Psoas muscle (tissue), 8 donors: ENCODE results near the gene CAMK1D. TPM values are rescaled to one million over a fixed set of nuclear protein-coding genes. Genes with fewer than 3 reads are reported as not detected.

ENCODE experiments used
- ATAC-seq, 4 donors: fragments of 200-7000 bp; cut with Tn5 transposase; one replicate each; pipeline ENCODE4 v1.9.1; 2020; ENCODE audit warnings: moderate library complexity in 3 of 4, mild to moderate bottlenecking in 2 of 4
- DNase-seq, 2 donors: peaks; one replicate each; pipeline ENCODE4 v3.0.0-alpha.2; 2020
- H3K27ac ChIP-seq: fragments of 200-600 bp; one replicate; pipeline ENCODE4 v1.8.0; 2022
- H3K27me3 ChIP-seq, 3 donors: fragments of 200-600 bp in 1 of 3; one replicate each; pipeline versions ENCODE4 v1.6.1 to v1.8.0; 2013 to 2022; ENCODE audit warnings: low read length in 2 of 3, mild to moderate bottlenecking in 2 of 3, moderate library complexity in 1 of 3; ENCODE audit not compliant: insufficient read depth in 3 of 3
- H3K36me3 ChIP-seq, 2 donors: fragments of 200-600 bp in 1 of 2; one replicate each; pipeline versions ENCODE4 v1.6.1 to v1.8.0; 2013 to 2022; ENCODE audit warnings: low read depth in 1 of 2, mild to moderate bottlenecking in 1 of 2, moderate library complexity in 1 of 2; ENCODE audit not compliant: insufficient read depth in 1 of 2
- H3K4me1 ChIP-seq: fragments of 200-600 bp; one replicate; pipeline ENCODE4 v1.8.0; 2022
- H3K4me3 ChIP-seq: fragments of 200-600 bp; one replicate; pipeline ENCODE4 v1.8.0; 2022; ENCODE audit warnings: mild to moderate bottlenecking
- H3K9me3 ChIP-seq: fragments of 200-600 bp; one replicate; pipeline ENCODE4 v1.8.0; 2022
- CTCF ChIP-seq: fragments of 200-600 bp; IDR thresholded peaks from one replicate; pipeline ENCODE4 v1.8.0; 2022; ENCODE audit warnings: antibody characterized with exemption
- WGBS, 3 donors: extraction: QIAGEN DNeasy Blood & Tissue Kit; methylation state at CpG; one replicate each; pipeline versions ENCODE4 v1.1.6 to v1.1.7; 2013; 5-methylcytosine and 5-hydroxymethylcytosine counted together
- intact Hi-C, 2 donors: fragments of 100-400 bp; cut with DNase I; formaldehyde crosslinking; loops; one replicate each; pipeline versions ENCODE4 v1.11.0 to v1.14.2; 2022
- polyA plus RNA-seq, 3 donors: library from polyadenylated mRNA; stranded (reverse); fragments of 200-250 nt; gene quantifications; one replicate each; pipeline ENCODE4 v1.2.3, GENCODE V29; 2013
- total RNA-seq, 4 donors: library from RNA; stranded (reverse); fragmentation: NEBNext Ultra II Directional in 2 of 4; extraction: Animal tissue kit (Norgen Biotek cat#: 25700) in 2 of 4; gene quantifications; one replicate each; pipeline versions ENCODE4 v1.2.1 to v1.2.4, GENCODE V29; 2021 to 2023
- donor health status: healthy with polysubstance abuse.
- donor health status: DM: no; HTN: no; CAD: no; lungs with moderate emphysema.
- donor health status: Bipolar disorder and iron deficiency.
- donor health status: healthy.
- donor health status: DM: yes; HTN: yes; CAD: no.
- donor health status: DM: no; HTN: no; CAD: no.
- donor health status: DM: no; HTN: no; CAD: no.
- donor health status: DM: yes; HTN: yes; CAD: no.

The CAMK1D gene
- total and polyA plus RNA-seq, 7 donors: 0.39 to 1.8 (median 0.53) TPM

GRCh38 chr10:12382956-12383531, 33.7 kb downstream of the CAMK1D start:
- 80 to 86% (median 82%) methylated on average over 4 of the region's 4 CpGs for WGBS, 3 donors
- H3K4me3 ChIP-seq: no peak overlapping the region
- intact Hi-C loops: no loop called here
- no peak for ATAC-seq
- no peak for DNase-seq
- no peaks in the 10 kb centered on the region for H3K36me3 ChIP-seq
- H3K27ac ChIP-seq: no peak overlapping the region
- peaks cover 5% of the 10 kb centered on the region for H3K9me3 ChIP-seq
- TF ChIP-seq CTCF: no peak
- no peaks in the 10 kb centered on the region for H3K27me3 ChIP-seq
- H3K4me1 ChIP-seq: no peaks in the 10 kb centered on the region

- no peak for DNase-seq
- H3K4me3 ChIP-seq: no peak overlapping the region
- H3K27me3 ChIP-seq: no peaks in the 10 kb centered on the region
- no peak for ATAC-seq
- peaks cover 5% of the 10 kb centered on the region for H3K9me3 ChIP-seq
- intact Hi-C loops: no loop called here
- no peaks in the 10 kb centered on the region for H3K4me1 ChIP-seq
- H3K36me3 ChIP-seq: no peaks in the 10 kb centered on the region
- H3K27ac ChIP-seq: no peak overlapping the region
- no peak for TF ChIP-seq CTCF
- 95 to 97% (median 97%) methylated on average over 2 of the region's 2 CpGs for WGBS, 3 donors
Observed at GRCh38 chr10:12384906-12385305, 35.6 kb downstream of the CAMK1D start.

GRCh38 chr10:12387561-12388210, 38.3 kb downstream of the CAMK1D start:
- H3K4me1 ChIP-seq: no peaks in the 10 kb centered on the region
- no peaks in the 10 kb centered on the region for H3K36me3 ChIP-seq
- no peak for TF ChIP-seq CTCF
- ATAC-seq (no peak), DNase-seq (no peak)
- WGBS, 3 donors: 87 to 89% (median 87%) methylated on average over 15 of the region's 15 CpGs
- H3K27me3 ChIP-seq: no peaks in the 10 kb centered on the region
- H3K9me3 ChIP-seq: peaks cover 5% of the 10 kb centered on the region
- no peak overlapping the region for H3K27ac ChIP-seq
- no peak overlapping the region for H3K4me3 ChIP-seq
- intact Hi-C loops: no loop called here

DNA sequence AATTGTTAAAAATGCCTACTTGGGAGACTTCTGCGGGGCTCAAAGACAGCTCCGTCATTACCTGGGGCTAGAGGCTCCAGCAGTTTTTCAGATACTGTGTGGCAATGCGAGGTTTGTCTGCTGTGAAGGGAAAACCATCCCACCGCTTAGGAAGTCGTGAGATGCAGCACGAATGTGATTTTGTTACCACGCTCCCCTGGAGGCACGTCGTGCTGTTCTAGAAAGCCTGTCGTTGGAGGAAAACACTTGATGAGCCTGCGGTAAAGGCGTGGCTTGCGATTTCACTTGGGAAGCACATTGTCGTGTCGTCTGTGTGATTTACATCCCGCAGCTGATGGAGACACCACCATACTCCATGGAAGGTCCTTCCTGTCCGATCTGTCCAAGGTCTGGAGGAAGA, 39.3 kb downstream of the CAMK1D start:
- TF ChIP-seq CTCF: no peak
- 75 to 86% (median 81%) methylated on average over 17 of the region's 17 CpGs for WGBS, 3 donors
- intact Hi-C loops: no loop called here
- Histone ChIP-seq H3K27ac (no peak overlapping the region), H3K36me3 (no peaks in the 10 kb centered on the region), H3K4me3 (no peak overlapping the region), H3K27me3 (peaks cover 0 to 4% (median 0%) of the 10 kb centered on the region in 3 donors), H3K9me3 (peaks cover 5% of the 10 kb centered on the region), H3K4me1 (no peaks in the 10 kb centered on the region)
- ATAC-seq (no peak), DNase-seq (no peak)
